Upper lobe of left lung (tissue), 4 donors: Measurements from ENCODE around the gene ATP2A3.

ENCODE experiments used
- CTCF ChIP-seq, 6 experiments: fragments of 450-650 bp in 4 of 6; fragments of 200-600 bp in 2 of 6; sonication (generic) in 2 of 6; IDR thresholded peaks; one replicate each; pipeline ENCODE4 v1.5.1; 2016 to 2019; ENCODE audit warnings: antibody characterized with exemption in 6 of 6
- POLR2A ChIP-seq, 4 donors: fragments of 450-650 bp; IDR thresholded peaks; one replicate each; pipeline ENCODE4 v1.5.1; 2016 to 2017; ENCODE audit warnings: antibody characterized with exemption in 4 of 4, mild to moderate bottlenecking in 2 of 4

- TF ChIP-seq CTCF (IDR thresholded peaks at IDR 0.05): peak; percentile 96 to 98 (median 97)
- TF ChIP-seq POLR2A (IDR thresholded peaks at IDR 0.05): no peak
These were observed 50.5 kb downstream of the ATP2A3 start for GRCh38 chr17:3913531-3914311.
